GM21825 (cell line): Measurements from ENCODE around the gene CCDC3.

Experiments
- ATAC-seq: cut with Tn5 transposase; IDR thresholded peaks from one replicate; pipeline ENCODE4 v1.9.1; 2021; ENCODE audit warnings: mild to moderate bottlenecking, moderate library complexity; ENCODE audit not compliant: unreplicated experiment

CCDC3 gene

GRCh38 chr10:12965571-12965970 lies 35.9 kb downstream of the CCDC3 start:
- ATAC-seq, result no peak

- no peak for ATAC-seq
Observed at GRCh38 chr10:12962556-12962955, 39.0 kb downstream of the CCDC3 start.

GRCh38 chr10:12961416-12962205 lies 39.9 kb downstream of the CCDC3 start:
- no peak for ATAC-seq

GRCh38 chr10:12960941-12961340 lies 40.6 kb downstream of the CCDC3 start:
- ATAC-seq, result no peak

GRCh38 chr10:12960334-12960898 lies 41.1 kb downstream of the CCDC3 start:
- no peak for ATAC-seq

GRCh38 chr10:12958546-12959110 lies 42.9 kb downstream of the CCDC3 start:
- ATAC-seq, result no peak

GRCh38 chr10:12957081-12957480 lies 44.4 kb downstream of the CCDC3 start:
- ATAC-seq, result no peak

GRCh38 chr10:12954866-12955265 lies 46.6 kb downstream of the CCDC3 start:
- ATAC-seq, result no peak

- ATAC-seq, result no peak
Observed at GRCh38 chr10:12950583-12951128, 50.9 kb downstream of the CCDC3 start.

- no peak for ATAC-seq
Observed at GRCh38 chr10:12949248-12949647, 52.3 kb downstream of the CCDC3 start.

- ATAC-seq, result no peak
Observed at GRCh38 chr10:12947741-12948140, 53.8 kb downstream of the CCDC3 start.

GRCh38 chr10:12946372-12946771 lies 55.1 kb downstream of the CCDC3 start:
- ATAC-seq, result no peak

GRCh38 chr10:12945690-12946359 lies 55.7 kb downstream of the CCDC3 start:
- no peak for ATAC-seq

- no peak for ATAC-seq
Observed at GRCh38 chr10:12944931-12945330, 56.6 kb downstream of the CCDC3 start.

- ATAC-seq, result no peak
Observed at GRCh38 chr10:12943425-12943824, 58.1 kb downstream of the CCDC3 start.

- no peak for ATAC-seq
Observed at GRCh38 chr10:12941966-12942365, 59.5 kb downstream of the CCDC3 start.

- ATAC-seq, result no peak
Observed at GRCh38 chr10:12940791-12941190, 60.7 kb downstream of the CCDC3 start.

- no peak for ATAC-seq
Observed at GRCh38 chr10:12938271-12938670, 63.2 kb downstream of the CCDC3 start.

GRCh38 chr10:12937527-12937926 lies 64.0 kb downstream of the CCDC3 start:
- no peak for ATAC-seq

- ATAC-seq, result no peak
Observed at GRCh38 chr10:12934777-12935176, 66.7 kb downstream of the CCDC3 start.

- ATAC-seq, result no peak
Observed at GRCh38 chr10:12929381-12929780, 72.1 kb downstream of the CCDC3 start.
